Progenitor cell of endocrine pancreas (in vitro differentiated cells): ENCODE results near the gene HIGD1A. TPM values are rescaled to one million over a fixed set of nuclear protein-coding genes. Genes with fewer than 3 reads are reported as not detected.

ENCODE experiments used
- DNase-seq: peaks from one replicate; pipeline ENCODE4 v3.0.0; 2021; ENCODE audit warnings: low spot score; ENCODE audit not compliant: unreplicated experiment
- H3K27ac Mint-ChIP-seq: 2 replicates; pipeline ENCODE4 v1.8.0; 2021; ENCODE audit warnings: mild to moderate bottlenecking, moderate library complexity, mixed read lengths
- H3K27me3 Mint-ChIP-seq: 2 replicates; pipeline ENCODE4 v1.8.0; 2021; ENCODE audit warnings: mixed read lengths
- H3K36me3 Mint-ChIP-seq: 2 replicates; pipeline ENCODE4 v1.8.0; 2022; ENCODE audit warnings: mixed read lengths; ENCODE audit not compliant: insufficient read depth
- H3K4me1 Mint-ChIP-seq: 2 replicates; pipeline ENCODE4 v1.8.0; 2021; ENCODE audit warnings: low read depth, mixed read lengths
- H3K4me3 Mint-ChIP-seq: 2 replicates; pipeline ENCODE4 v1.8.0; 2021; ENCODE audit warnings: low read depth, mild to moderate bottlenecking, moderate library complexity, mixed read lengths
- H3K9me3 Mint-ChIP-seq: 2 replicates; pipeline ENCODE4 v1.8.0; 2021; ENCODE audit warnings: low read depth, mixed read lengths
- CTCF ChIP-seq: fragments of 200-600 bp; sonication (generic); IDR thresholded peaks from one replicate; pipeline ENCODE4 v1.5.0; 2021; ENCODE audit warnings: antibody characterized with exemption, mild to moderate bottlenecking; ENCODE audit not compliant: unreplicated experiment
- total RNA-seq: library from RNA; stranded (reverse); gene quantifications from 2 replicates; pipeline ENCODE4 v1.2.1, GENCODE V29; 2021

The HIGD1A gene
- total RNA-seq, 1 donor from 2014 or later, result 92.3 TPM

GRCh38 chr3:42764115-42764514 lies 40.2 kb downstream of the HIGD1A start:
- DNase-seq, result no peak
- H3K36me3 Mint-ChIP-seq, result no peaks in the 10 kb centered on the region
- TF ChIP-seq CTCF, result no peak
- peaks cover 2% of the 10 kb centered on the region for H3K4me1 Mint-ChIP-seq
- no peaks in the 10 kb centered on the region for H3K9me3 Mint-ChIP-seq
- H3K27ac Mint-ChIP-seq, result no peak overlapping the region
- no peaks in the 10 kb centered on the region for H3K27me3 Mint-ChIP-seq
- no peak overlapping the region for H3K4me3 Mint-ChIP-seq

- TF ChIP-seq CTCF, result no peak
- Mint-ChIP-seq H3K27me3 (no peaks in the 10 kb centered on the region), H3K9me3 (no peaks in the 10 kb centered on the region), H3K4me3 (no peak overlapping the region), H3K27ac (no peak overlapping the region), H3K36me3 (no peaks in the 10 kb centered on the region), H3K4me1 (peaks cover 2% of the 10 kb centered on the region)
- DNase-seq, result no peak
Observed at GRCh38 chr3:42763021-42763420, 41.3 kb downstream of the HIGD1A start.

GRCh38 chr3:42762046-42762724 lies 42.1 kb downstream of the HIGD1A start:
- no peaks in the 10 kb centered on the region for H3K36me3 Mint-ChIP-seq
- peak overlapping the region; percentile 15 for H3K27ac Mint-ChIP-seq
- H3K9me3 Mint-ChIP-seq, result no peaks in the 10 kb centered on the region
- no peak for TF ChIP-seq CTCF
- no peaks in the 10 kb centered on the region for H3K27me3 Mint-ChIP-seq
- H3K4me3 Mint-ChIP-seq, result no peak overlapping the region
- no peak for DNase-seq
- H3K4me1 Mint-ChIP-seq, result peaks cover 2% of the 10 kb centered on the region

GRCh38 chr3:42758126-42758525 lies 46.2 kb downstream of the HIGD1A start:
- Mint-ChIP-seq H3K4me1 (no peaks in the 10 kb centered on the region), H3K9me3 (no peaks in the 10 kb centered on the region), H3K27me3 (no peaks in the 10 kb centered on the region), H3K36me3 (no peaks in the 10 kb centered on the region), H3K27ac (no peak overlapping the region), H3K4me3 (no peak overlapping the region)
- no peak for DNase-seq
- no peak for TF ChIP-seq CTCF

GRCh38 chr3:42756681-42757213 lies 47.5 kb downstream of the HIGD1A start:
- Mint-ChIP-seq H3K27me3 (no peaks in the 10 kb centered on the region), H3K36me3 (no peaks in the 10 kb centered on the region), H3K4me1 (no peaks in the 10 kb centered on the region), H3K9me3 (no peaks in the 10 kb centered on the region), H3K27ac (no peak overlapping the region), H3K4me3 (no peak overlapping the region)
- no peak for DNase-seq
- no peak for TF ChIP-seq CTCF
